ENCODE measurements around the gene CPN2.

CPN2 gene

GRCh38 chr3:194367992-194368841 lies 17.1 kb upstream of the CPN2 start:
- TF ChIP-seq TAF1 (IDR thresholded peaks at IDR 0.05; ENCODE audit: borderline replicate concordance, low read depth, low read length) (no peak), POLR2A (IDR thresholded peaks at IDR 0.05; ENCODE audit: low read depth, low read length) (no peak), POLR2AphosphoS5 (IDR thresholded peaks at IDR 0.05; ENCODE audit: low read depth, low read length) (no peak)

GRCh38 chr3:194365978-194366490 lies 14.9 kb upstream of the CPN2 start:
- DNase-seq (ENCODE audit: insufficient read length) (no peak), FAIRE-seq (no peak)
- TF ChIP-seq POLR2A (IDR thresholded peaks at IDR 0.05; ENCODE audit: low read depth, low read length) (no peak), POLR2AphosphoS5 (IDR thresholded peaks at IDR 0.05; ENCODE audit: low read depth, low read length) (no peak), TAF1 (IDR thresholded peaks at IDR 0.05; ENCODE audit: borderline replicate concordance, low read depth, low read length) (no peak)

More at GRCh38 chr3:194367992-194368841, 17.1 kb upstream of the CPN2 start:
- DNase-seq (ENCODE audit: insufficient read length) (no peak), FAIRE-seq (no peak)

GRCh38 chr3:194365526-194365925 lies 14.4 kb upstream of the CPN2 start:
- TF ChIP-seq TAF1 (IDR thresholded peaks at IDR 0.05; ENCODE audit: borderline replicate concordance, low read depth, low read length) (no peak), POLR2AphosphoS5 (IDR thresholded peaks at IDR 0.05; ENCODE audit: low read depth, low read length) (no peak)
- DNase-seq (ENCODE audit: insufficient read length) (no peak), FAIRE-seq (no peak)

GRCh38 chr3:194364652-194365434 lies 13.7 kb upstream of the CPN2 start:
- no peak for FAIRE-seq
- TF ChIP-seq TAF1 (IDR thresholded peaks at IDR 0.05; ENCODE audit: borderline replicate concordance, low read depth, low read length) (no peak), POLR2AphosphoS5 (IDR thresholded peaks at IDR 0.05; ENCODE audit: low read depth, low read length) (no peak), POLR2A (IDR thresholded peaks at IDR 0.05; ENCODE audit: low read depth, low read length) (no peak)
- no peak for DNase-seq (ENCODE audit: insufficient read length)

GRCh38 chr3:194364314-194364651 lies 13.2 kb upstream of the CPN2 start:
- TF ChIP-seq TAF1 (IDR thresholded peaks at IDR 0.05; ENCODE audit: borderline replicate concordance, low read depth, low read length), result no peak
- no peak for TF ChIP-seq POLR2A (IDR thresholded peaks at IDR 0.05; ENCODE audit: low read depth, low read length)
- TF ChIP-seq POLR2AphosphoS5 (IDR thresholded peaks at IDR 0.05; ENCODE audit: low read depth, low read length), result no peak
- DNase-seq (ENCODE audit: insufficient read length) (no peak), FAIRE-seq (no peak)

- TF ChIP-seq POLR2A (IDR thresholded peaks at IDR 0.05; ENCODE audit: low read depth, low read length) (no peak), TAF1 (IDR thresholded peaks at IDR 0.05; ENCODE audit: borderline replicate concordance, low read depth, low read length) (no peak), POLR2AphosphoS5 (IDR thresholded peaks at IDR 0.05; ENCODE audit: low read depth, low read length) (no peak)
- FAIRE-seq, result no peak
- no peak for DNase-seq (ENCODE audit: insufficient read length)
Observed at GRCh38 chr3:194360568-194360967, 9.4 kb upstream of the CPN2 start.

- no peak for DNase-seq (ENCODE audit: insufficient read length)
- no peak for TF ChIP-seq POLR2A (IDR thresholded peaks at IDR 0.05; ENCODE audit: low read depth, low read length)
- TF ChIP-seq TAF1 (IDR thresholded peaks at IDR 0.05; ENCODE audit: borderline replicate concordance, low read depth, low read length), result no peak
- no peak for TF ChIP-seq POLR2AphosphoS5 (IDR thresholded peaks at IDR 0.05; ENCODE audit: low read depth, low read length)
- no peak for FAIRE-seq
Observed at GRCh38 chr3:194357681-194358080, 6.6 kb upstream of the CPN2 start.

GRCh38 chr3:194355379-194355778 lies 4.3 kb upstream of the CPN2 start:
- DNase-seq (ENCODE audit: insufficient read length) (no peak), FAIRE-seq (no peak)
- TF ChIP-seq POLR2A (IDR thresholded peaks at IDR 0.05; ENCODE audit: low read depth, low read length), result no peak
- no peak for TF ChIP-seq TAF1 (IDR thresholded peaks at IDR 0.05; ENCODE audit: borderline replicate concordance, low read depth, low read length)
- TF ChIP-seq POLR2AphosphoS5 (IDR thresholded peaks at IDR 0.05; ENCODE audit: low read depth, low read length), result no peak

- FAIRE-seq (no peak), DNase-seq (ENCODE audit: insufficient read length) (no peak)
- TF ChIP-seq TAF1 (IDR thresholded peaks at IDR 0.05; ENCODE audit: borderline replicate concordance, low read depth, low read length) (no peak), POLR2AphosphoS5 (IDR thresholded peaks at IDR 0.05; ENCODE audit: low read depth, low read length) (no peak), POLR2A (IDR thresholded peaks at IDR 0.05; ENCODE audit: low read depth, low read length) (no peak)
Observed at GRCh38 chr3:194354315-194354714, 3.2 kb upstream of the CPN2 start.

- FAIRE-seq, result no peak
- no peak for TF ChIP-seq POLR2A (IDR thresholded peaks at IDR 0.05; ENCODE audit: low read depth, low read length)
- TF ChIP-seq POLR2AphosphoS5 (IDR thresholded peaks at IDR 0.05; ENCODE audit: low read depth, low read length), result no peak
- no peak for TF ChIP-seq TAF1 (IDR thresholded peaks at IDR 0.05; ENCODE audit: borderline replicate concordance, low read depth, low read length)
Observed at GRCh38 chr3:194352667-194353246, 1.6 kb upstream of the CPN2 start.

GRCh38 chr3:194351952-194352536 lies 916 bp upstream of the CPN2 start:
- no peak for DNase-seq (ENCODE audit: insufficient read length)
- TF ChIP-seq TAF1 (IDR thresholded peaks at IDR 0.05; ENCODE audit: borderline replicate concordance, low read depth, low read length), result no peak
- TF ChIP-seq POLR2A (IDR thresholded peaks at IDR 0.05; ENCODE audit: low read depth, low read length), result no peak
- no peak for TF ChIP-seq POLR2AphosphoS5 (IDR thresholded peaks at IDR 0.05; ENCODE audit: low read depth, low read length)
- FAIRE-seq, result no peak

More at GRCh38 chr3:194352667-194353246, 1.6 kb upstream of the CPN2 start:
- no peak for DNase-seq (ENCODE audit: insufficient read length)

Measured in GM12892 (cell line).